Kidney epithelial cell (primary cell): ENCODE data around the gene PRKCB. TPM values are rescaled to one million over a fixed set of nuclear protein-coding genes. Genes with fewer than 3 reads are reported as not detected.

Experiments used
- DNase-seq: peaks from one replicate; pipeline ENCODE4 v3.0.0-alpha.2; 2010; ENCODE audit warnings: low read depth
- H3K27me3 ChIP-seq: 2 replicates; pipeline ENCODE4 v1.6.0; 2011; ENCODE audit warnings: low read length; ENCODE audit not compliant: control insufficient read depth, insufficient read depth
- H3K36me3 ChIP-seq: 2 replicates; pipeline ENCODE4 v1.5.1; 2011; ENCODE audit warnings: low read length; ENCODE audit not compliant: control insufficient read depth, insufficient read depth
- H3K4me3 ChIP-seq: 2 replicates; pipeline ENCODE4 v1.5.1; 2011; ENCODE audit warnings: low read depth, mild to moderate bottlenecking, control low read depth, low read length
- CTCF ChIP-seq: IDR thresholded peaks from 2 replicates; pipeline ENCODE4 v1.5.1; 2011; ENCODE audit warnings: mild to moderate bottlenecking, moderate library complexity, low read length, control low read depth, inconsistent platforms; ENCODE audit not compliant: insufficient read depth, poor library complexity, severe bottlenecking
- total RNA-seq: library from RNA; depleted of rRNA; stranded (reverse); fragments of >200 nt; gene quantifications from 2 replicates; pipeline ENCODE4 v1.2.3, GENCODE V29; 2015

The PRKCB gene
- total RNA-seq, 1 donor from 2014 or later: 7.1 TPM

- DNase-seq: no peak
- no peak for TF ChIP-seq CTCF
- no peaks in the 10 kb centered on the region for H3K36me3 ChIP-seq
- H3K27me3 ChIP-seq: no peaks in the 10 kb centered on the region
- no peak overlapping the region for H3K4me3 ChIP-seq
These were observed 200.3 kb downstream of the PRKCB start for GRCh38 chr16:24036038-24036543.

- peak; percentile 60 for TF ChIP-seq CTCF
- no peak for DNase-seq
- no peaks in the 10 kb centered on the region for H3K36me3 ChIP-seq
- no peaks in the 10 kb centered on the region for H3K27me3 ChIP-seq
- no peak overlapping the region for H3K4me3 ChIP-seq
These were observed 200.8 kb downstream of the PRKCB start for GRCh38 chr16:24036614-24037013.

- Histone ChIP-seq H3K36me3 (no peaks in the 10 kb centered on the region), H3K4me3 (no peak overlapping the region), H3K27me3 (no peaks in the 10 kb centered on the region)
- no peak for TF ChIP-seq CTCF
- no peak for DNase-seq
These were observed 201.6 kb downstream of the PRKCB start for GRCh38 chr16:24037335-24037734.

- H3K4me3 ChIP-seq: no peak overlapping the region
- no peaks in the 10 kb centered on the region for H3K36me3 ChIP-seq
- peak; percentile 75 for TF ChIP-seq CTCF
- DNase-seq: no peak
- H3K27me3 ChIP-seq: no peaks in the 10 kb centered on the region
These were observed 206.2 kb downstream of the PRKCB start for GRCh38 chr16:24041834-24042631.

- TF ChIP-seq CTCF: no peak
- Histone ChIP-seq H3K27me3 (no peaks in the 10 kb centered on the region), H3K4me3 (no peak overlapping the region), H3K36me3 (no peaks in the 10 kb centered on the region)
- no peak for DNase-seq
These were observed 208.7 kb downstream of the PRKCB start for GRCh38 chr16:24044467-24044866.

- peak; percentile 29 for TF ChIP-seq CTCF
- DNase-seq: no peak
- Histone ChIP-seq H3K36me3 (no peaks in the 10 kb centered on the region), H3K27me3 (no peaks in the 10 kb centered on the region), H3K4me3 (no peak overlapping the region)
These were observed 209.9 kb downstream of the PRKCB start for GRCh38 chr16:24045641-24046040.
